A673 (cell line): Measurements from ENCODE around the gene P2RY14.

Experiments
- CTCF ChIP-seq: fragments of 300-800, 200-600 bp; sonication (generic); conservative IDR thresholded peaks from 2 replicates; pipeline ENCODE4 v1.5.1; 2017; ENCODE audit warnings: low read depth, mild to moderate bottlenecking, antibody characterized with exemption, low read length, moderate library complexity, mixed read lengths
- EZH2 ChIP-seq: fragments of 200-600 bp; sonication (generic); IDR thresholded peaks from 2 replicates; pipeline ENCODE4 v1.6.1; 2017; ENCODE audit warnings: borderline replicate concordance, low read depth, mild to moderate bottlenecking, mixed read lengths, antibody characterized with exemption, low read length; ENCODE audit not compliant: poor library complexity, severe bottlenecking

GRCh38 chr3:151204530-151205402 is 73.6 kb downstream of the P2RY14 start:
- TF ChIP-seq CTCF (no peak), EZH2 (no peak)
